ENCODE data around the gene ADH1C.

ADH1C gene

GRCh38 chr4:99310389-99310788 is 42.2 kb downstream of the ADH1C start:
- no peak overlapping the region for H3K27ac ChIP-seq
- no peak overlapping the region for H3K4me3 ChIP-seq (ENCODE audit: low read depth, low read length)
- no peak for DNase-seq
- in situ Hi-C loops (cut with HindIII; ENCODE audit: low pct_ligation_motif_present, low sequenced_read_pairs), result no loop called here
- no peaks in the 10 kb centered on the region for H3K27me3 ChIP-seq (replicated peaks)
- no peaks in the 10 kb centered on the region for H3K36me3 ChIP-seq (replicated peaks)
- no peak for TF ChIP-seq CTCF (IDR thresholded peaks at IDR 0.05; ENCODE audit: low read depth, low read length, missing control alignments)

- Histone ChIP-seq H3K4me3 (ENCODE audit: low read depth, low read length) (no peak overlapping the region), H3K36me3 (replicated peaks) (no peaks in the 10 kb centered on the region), H3K27me3 (replicated peaks) (no peaks in the 10 kb centered on the region), H3K27ac (no peak overlapping the region)
- TF ChIP-seq CTCF (IDR thresholded peaks at IDR 0.05; ENCODE audit: low read depth, low read length, missing control alignments), result no peak
- in situ Hi-C loops (cut with HindIII; ENCODE audit: low pct_ligation_motif_present, low sequenced_read_pairs), result no loop called here
- no peak for DNase-seq
Measured at GRCh38 chr4:99305638-99306400, 46.7 kb downstream of the ADH1C start.

GRCh38 chr4:99301376-99302164 is 51.0 kb downstream of the ADH1C start:
- peak; percentile 15 for DNase-seq
- Histone ChIP-seq H3K4me3 (ENCODE audit: low read depth, low read length) (no peak overlapping the region), H3K36me3 (replicated peaks) (no peaks in the 10 kb centered on the region), H3K27me3 (replicated peaks) (no peaks in the 10 kb centered on the region), H3K27ac (no peak overlapping the region)
- TF ChIP-seq CTCF (IDR thresholded peaks at IDR 0.05; ENCODE audit: low read depth, low read length, missing control alignments), result no peak
- in situ Hi-C loops (cut with HindIII; ENCODE audit: low pct_ligation_motif_present, low sequenced_read_pairs), result no loop called here

GRCh38 chr4:99300934-99301333 is 51.6 kb downstream of the ADH1C start:
- no peak overlapping the region for H3K27ac ChIP-seq
- DNase-seq, result peak; percentile 93
- in situ Hi-C loops (cut with HindIII; ENCODE audit: low pct_ligation_motif_present, low sequenced_read_pairs), result no loop called here
- H3K27me3 ChIP-seq (replicated peaks), result no peaks in the 10 kb centered on the region
- no peak for TF ChIP-seq CTCF (IDR thresholded peaks at IDR 0.05; ENCODE audit: low read depth, low read length, missing control alignments)
- H3K4me3 ChIP-seq (ENCODE audit: low read depth, low read length), result no peak overlapping the region
- no peaks in the 10 kb centered on the region for H3K36me3 ChIP-seq (replicated peaks)

GRCh38 chr4:99293357-99293756 is 59.2 kb downstream of the ADH1C start:
- Histone ChIP-seq H3K27ac (no peak overlapping the region), H3K27me3 (replicated peaks) (no peaks in the 10 kb centered on the region), H3K4me3 (ENCODE audit: low read depth, low read length) (no peak overlapping the region), H3K36me3 (replicated peaks) (no peaks in the 10 kb centered on the region)
- DNase-seq, result no peak
- in situ Hi-C loops (cut with HindIII; ENCODE audit: low pct_ligation_motif_present, low sequenced_read_pairs), result no loop called here
- no peak for TF ChIP-seq CTCF (IDR thresholded peaks at IDR 0.05; ENCODE audit: low read depth, low read length, missing control alignments)
